H54 (cell line): ENCODE data around the gene CTNNBL1.

ENCODE experiments used
- DNase-seq: peaks from one replicate; pipeline ENCODE4 v3.0.0; 2011; ENCODE audit warnings: low spot score, mixed read lengths; ENCODE audit not compliant: insufficient read length
- FAIRE-seq: peaks from 3 replicates; lab custom pipeline; 2011; peaks lifted over from hg19 to GRCh38; lab: Jason Lieb, UNC
- POLR2A ChIP-seq: IDR thresholded peaks from 2 replicates; pipeline ENCODE4 v1.6.1; 2011; ENCODE audit warnings: low read depth, mild to moderate bottlenecking, low read length

The CTNNBL1 gene

DNA sequence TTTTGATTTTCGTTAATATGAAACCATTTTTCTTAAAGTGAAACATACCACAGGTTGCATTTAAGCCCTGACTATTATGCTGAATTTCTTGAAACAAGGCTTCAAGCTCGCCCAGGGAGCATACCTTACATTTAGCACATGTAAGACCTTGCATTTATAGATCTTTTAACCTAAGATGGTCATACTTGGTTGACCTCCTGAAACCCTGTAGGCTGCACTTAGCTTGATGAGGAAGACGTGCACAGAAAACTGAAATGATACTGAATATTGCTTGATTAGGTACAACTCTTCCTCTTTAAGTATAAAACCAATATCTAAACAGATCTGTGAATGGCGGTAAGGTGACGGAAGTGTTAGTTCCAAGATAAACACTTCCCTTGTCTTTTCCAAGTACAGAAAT lies 82.2 kb downstream of the CTNNBL1 start:
- TF ChIP-seq POLR2A: no peak
- FAIRE-seq: no peak

DNA sequence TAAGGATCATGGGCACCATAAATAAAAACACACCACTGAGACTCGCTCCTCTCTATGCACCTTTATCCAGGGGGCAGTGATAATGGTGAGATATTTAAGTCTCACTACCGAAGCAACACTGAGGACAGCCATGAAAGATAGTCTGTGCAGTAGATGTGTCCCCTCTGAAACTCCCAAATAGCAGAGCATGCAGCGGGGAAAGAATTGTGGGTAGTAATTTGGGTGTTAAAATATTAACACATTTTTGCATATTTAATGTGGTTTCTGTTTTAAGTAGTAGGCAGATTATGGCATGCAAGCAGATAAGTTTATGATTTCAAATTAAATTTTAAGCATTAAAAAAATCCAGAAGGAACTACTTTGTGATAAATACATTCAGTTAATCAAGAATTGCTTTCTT lies 82.7 kb downstream of the CTNNBL1 start:
- no peak for TF ChIP-seq POLR2A
- no peak for DNase-seq
- no peak for FAIRE-seq

More for the DNA sequence above, 82.2 kb downstream of the CTNNBL1 start:
- no peak for DNase-seq

DNA sequence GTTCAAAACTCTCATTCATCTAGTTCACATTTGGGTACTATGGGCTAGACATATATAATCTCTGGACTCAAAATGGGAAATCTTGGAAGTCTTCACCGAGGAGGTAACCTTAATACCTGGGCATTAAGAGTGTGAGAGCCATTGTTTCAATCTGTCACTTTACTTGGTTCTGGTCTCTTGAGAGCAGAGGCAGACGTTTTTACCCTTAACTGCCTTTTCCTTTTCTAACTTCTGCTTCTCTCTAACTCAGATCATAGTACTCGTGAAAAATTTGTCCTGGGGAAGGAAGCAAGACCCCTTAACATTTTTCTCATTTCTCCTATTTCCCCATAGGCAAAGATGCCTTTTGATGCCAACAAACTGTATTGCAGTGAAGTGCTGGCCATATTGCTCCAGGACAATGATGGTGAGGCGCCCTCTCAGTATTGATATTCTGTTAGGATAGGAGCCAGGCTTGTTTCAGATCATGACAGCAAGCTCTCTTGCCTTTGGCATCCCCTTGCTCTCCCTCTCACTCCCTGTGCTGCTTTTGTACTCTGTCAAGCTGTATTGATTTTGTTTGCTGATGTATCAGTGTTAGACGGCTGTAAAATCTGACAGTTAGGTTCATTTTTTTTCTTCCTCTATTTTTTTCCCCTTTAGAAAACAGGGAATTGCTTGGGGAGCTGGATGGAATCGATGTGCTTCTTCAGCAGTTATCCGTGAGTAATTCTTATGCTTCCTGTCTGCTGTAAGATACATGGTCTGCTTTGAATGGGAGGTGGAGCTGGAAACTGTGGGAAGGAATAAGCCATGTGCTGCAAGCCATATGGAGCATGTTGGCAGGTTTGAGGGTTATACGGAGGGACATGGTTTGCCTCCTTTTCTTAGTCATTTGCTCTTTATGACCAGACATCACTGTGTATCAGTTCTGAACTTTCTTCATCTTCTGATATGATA lies 83.5 kb downstream of the CTNNBL1 start:
- TF ChIP-seq POLR2A: no peak
- DNase-seq (no peak), FAIRE-seq (no peak)

DNA sequence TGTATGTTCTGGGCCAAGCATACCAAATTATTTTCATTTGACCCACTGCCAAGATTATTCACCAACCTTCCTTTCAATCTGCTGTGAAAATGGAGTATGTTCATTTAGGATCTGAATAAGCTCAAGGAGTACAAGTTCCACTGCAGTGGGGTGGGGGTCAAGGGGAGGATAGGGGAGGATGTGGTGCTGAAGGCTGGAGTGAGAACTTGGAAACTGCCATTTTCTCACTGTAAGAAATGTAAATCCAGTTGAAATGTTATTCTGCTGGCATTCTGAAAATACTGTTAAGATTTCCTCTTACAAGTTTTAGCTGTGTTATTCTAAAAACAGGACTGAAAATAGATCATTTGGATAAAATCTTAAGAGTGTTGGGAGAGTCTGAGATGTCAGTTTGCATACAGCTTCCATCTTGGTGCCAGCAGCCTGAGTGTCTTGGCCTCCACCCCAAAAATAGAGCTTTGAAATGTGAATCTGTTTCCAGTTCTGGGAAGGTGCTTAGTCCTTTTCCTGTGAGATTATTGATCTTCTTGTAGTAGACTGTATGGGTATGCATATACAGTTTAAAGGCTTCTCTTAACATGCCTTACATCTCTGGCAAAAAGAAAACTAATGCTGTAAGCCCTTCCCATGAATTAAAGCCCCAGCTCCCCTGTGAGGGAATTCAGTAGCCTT lies 84.3 kb downstream of the CTNNBL1 start:
- no peak for DNase-seq
- no peak for FAIRE-seq
- TF ChIP-seq POLR2A: no peak

DNA sequence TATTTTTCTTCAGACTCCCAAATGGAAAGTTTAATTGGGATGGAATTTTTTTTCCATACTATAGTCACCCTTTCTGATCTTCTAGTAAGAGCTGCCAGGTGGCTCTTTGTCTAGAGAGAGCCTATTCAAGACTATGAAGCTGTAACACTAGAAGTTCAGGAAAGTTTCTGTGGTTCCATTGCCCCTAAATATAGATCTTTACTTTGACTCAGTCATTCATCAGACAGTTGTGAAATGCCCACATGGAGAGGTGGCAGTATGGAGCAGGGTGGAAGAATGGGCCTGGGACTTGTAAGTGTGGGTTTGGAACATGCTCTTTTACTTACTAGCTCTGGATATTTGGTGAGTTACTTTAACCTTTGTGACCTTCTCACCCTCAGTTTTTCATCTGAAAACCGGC lies 87.8 kb downstream of the CTNNBL1 start:
- no peak for TF ChIP-seq POLR2A
- no peak for DNase-seq
- no peak for FAIRE-seq

DNA sequence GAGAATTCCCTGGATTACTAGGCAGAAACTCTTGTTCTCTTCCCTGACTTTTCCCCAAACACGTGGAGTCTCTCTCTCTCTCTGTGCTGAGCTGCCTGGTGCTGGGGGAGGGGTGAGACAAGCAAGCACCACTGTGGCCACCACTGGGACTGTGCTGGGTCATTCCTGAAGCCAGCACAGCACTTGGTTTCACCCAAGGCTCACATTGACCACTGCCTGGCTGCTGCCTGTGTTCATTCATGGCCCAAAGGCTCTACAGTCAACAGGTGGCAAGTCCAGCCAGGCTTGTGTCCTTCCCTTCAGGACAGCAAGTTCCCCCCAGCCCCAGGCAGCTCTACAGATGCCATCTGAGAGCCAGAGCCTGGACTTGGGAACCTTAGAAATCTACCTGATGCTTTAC lies 92.2 kb downstream of the CTNNBL1 start:
- TF ChIP-seq POLR2A: no peak
- no peak for FAIRE-seq

DNA sequence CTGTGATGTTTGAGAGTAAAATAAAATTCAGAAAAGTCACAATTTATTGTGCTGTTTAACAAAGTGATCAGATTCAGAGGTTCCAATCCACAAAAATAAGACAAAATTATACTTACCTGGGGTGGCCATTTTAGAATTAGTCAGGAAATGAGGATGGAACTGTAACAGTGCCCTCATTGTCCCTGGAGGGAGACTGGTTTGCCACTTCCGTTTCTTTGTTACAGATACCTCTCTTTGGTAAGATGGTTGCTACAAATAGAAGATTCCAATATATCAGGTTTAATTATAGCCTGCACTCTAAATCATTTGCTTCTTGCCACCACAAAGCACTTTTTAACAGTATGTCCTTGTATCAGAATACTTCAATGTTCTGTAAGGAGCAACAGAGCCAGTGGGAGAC lies 95.6 kb downstream of the CTNNBL1 start:
- FAIRE-seq (no peak), DNase-seq (no peak)

More for the DNA sequence above, 92.2 kb downstream of the CTNNBL1 start:
- no peak for DNase-seq

DNA sequence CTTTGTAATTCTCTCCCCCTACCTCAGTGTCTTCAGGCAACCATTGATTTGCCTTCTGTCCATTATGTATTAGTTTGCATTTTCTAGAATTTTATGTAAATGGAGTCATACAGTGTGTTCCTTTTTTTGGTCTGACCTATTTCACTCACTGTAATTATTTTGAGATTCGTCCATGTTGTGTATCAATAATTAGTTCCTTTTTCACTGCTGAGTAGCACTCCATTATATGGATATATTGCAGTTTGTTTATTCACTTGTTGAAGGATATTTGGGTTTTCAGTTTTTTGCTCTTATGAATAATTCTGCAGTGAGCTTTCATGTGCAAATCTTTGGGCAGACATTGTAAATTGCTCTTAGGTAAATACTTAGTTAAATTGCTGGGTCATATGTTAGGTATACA lies 97.1 kb downstream of the CTNNBL1 start:
- no peak for TF ChIP-seq POLR2A
- no peak for DNase-seq
- no peak for FAIRE-seq

More for the DNA sequence above, 95.6 kb downstream of the CTNNBL1 start:
- no peak for TF ChIP-seq POLR2A

DNA sequence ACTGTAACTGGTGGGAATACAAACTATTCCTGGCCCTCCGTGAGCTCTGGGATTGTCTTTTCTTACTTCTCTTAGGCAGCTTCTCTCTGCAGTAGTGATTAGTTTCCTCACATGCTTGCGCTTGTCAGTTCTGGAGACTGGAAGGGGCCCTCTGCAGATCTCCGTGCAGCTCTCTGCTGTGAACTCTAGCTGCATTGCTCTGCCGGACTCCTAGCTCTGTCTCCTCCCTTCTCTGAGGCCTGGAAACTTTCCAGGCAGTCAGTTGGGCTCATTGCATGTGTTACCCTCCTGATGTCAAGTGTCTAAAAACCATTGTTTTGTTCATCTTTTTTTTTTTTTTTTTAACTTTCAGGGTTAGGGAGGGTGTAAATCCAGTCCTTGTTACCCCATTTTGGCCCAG lies 102.3 kb downstream of the CTNNBL1 start:
- FAIRE-seq (no peak), DNase-seq (no peak)
- TF ChIP-seq POLR2A: no peak

DNA sequence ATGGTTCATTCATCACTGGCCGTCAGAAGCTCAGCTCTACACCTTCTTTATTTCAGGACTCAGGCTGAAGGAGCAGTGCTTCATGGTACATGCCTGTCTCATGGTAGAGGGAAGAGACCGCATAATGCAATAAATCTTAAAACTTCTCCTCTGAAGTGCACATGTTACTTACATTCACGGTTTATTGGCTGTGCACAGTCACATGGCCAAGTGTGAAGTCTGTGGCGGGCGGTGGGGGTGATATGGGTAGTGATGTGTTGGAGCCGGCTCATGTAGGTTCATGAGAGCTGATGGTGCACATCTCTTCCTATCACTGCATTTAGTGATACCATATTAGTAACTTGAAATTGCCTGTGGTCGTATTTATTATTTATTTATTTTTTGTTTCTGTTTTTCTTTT lies 102.9 kb downstream of the CTNNBL1 start:
- no peak for TF ChIP-seq POLR2A
- FAIRE-seq (no peak), DNase-seq (no peak)

DNA sequence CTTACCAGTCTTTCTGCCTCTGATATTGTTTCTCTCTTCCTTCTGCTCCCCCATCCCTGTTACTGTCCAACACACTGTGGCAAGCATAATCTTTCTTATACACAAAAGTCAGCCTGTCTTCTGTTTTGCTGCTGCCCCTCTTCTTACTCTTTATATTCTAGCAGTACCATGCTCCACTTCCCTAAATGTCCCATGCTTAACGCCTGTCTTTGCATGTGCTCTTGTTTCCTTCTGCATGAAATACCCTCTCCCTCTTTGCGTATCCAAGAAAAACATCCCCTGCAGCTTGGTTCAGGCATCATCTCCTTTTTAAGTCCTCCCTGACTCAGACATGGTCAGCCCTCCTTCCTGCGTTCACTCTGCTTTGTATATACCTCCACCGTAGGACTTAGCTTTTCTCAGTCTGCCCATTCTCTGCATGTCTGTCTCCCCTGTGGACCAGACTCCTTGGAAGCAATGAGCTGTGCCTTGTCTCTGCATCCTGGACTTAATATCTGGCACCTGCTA lies 103.9 kb downstream of the CTNNBL1 start:
- TF ChIP-seq POLR2A: no peak
- DNase-seq: no peak
- FAIRE-seq: no peak

DNA sequence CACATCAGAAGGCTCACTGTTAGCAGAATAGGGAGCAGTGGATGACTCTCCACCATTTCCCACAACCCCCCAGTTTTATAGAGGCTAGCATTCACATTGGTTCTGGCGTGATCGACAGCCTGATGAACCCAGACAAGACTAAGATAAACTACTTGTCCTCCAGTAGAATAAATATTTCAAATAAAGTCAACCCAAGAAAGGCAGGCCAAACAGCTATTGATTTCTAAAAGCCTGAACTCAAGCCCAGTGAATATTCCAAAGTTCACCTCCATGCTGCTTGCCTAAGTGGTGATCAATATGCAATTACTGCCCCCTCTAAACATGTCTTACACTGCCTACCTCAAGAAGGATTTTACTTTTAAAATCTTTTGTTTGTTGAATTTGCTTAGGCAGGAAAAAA lies 104.5 kb downstream of the CTNNBL1 start:
- no peak for TF ChIP-seq POLR2A
- FAIRE-seq: no peak
- DNase-seq: no peak

DNA sequence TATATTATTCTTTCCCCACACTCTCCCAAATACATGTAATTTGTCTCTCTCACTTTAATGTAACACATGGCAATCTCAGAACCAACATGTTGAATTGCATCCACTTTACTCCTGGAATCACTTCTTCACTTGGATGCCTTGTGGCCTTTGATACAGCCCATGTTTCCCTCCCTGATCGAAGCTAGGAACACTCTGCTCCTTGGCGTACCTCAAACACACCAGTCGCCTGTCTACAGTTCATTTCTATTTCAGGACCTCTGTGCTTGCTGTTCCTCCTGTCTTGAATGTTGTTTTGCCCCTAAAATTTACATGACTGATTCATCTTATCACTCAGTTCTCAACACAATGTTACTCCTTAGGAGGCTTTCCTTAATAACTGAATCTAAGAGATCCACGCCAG lies 106.8 kb downstream of the CTNNBL1 start:
- no peak for FAIRE-seq
- DNase-seq: no peak
- TF ChIP-seq POLR2A: no peak

DNA sequence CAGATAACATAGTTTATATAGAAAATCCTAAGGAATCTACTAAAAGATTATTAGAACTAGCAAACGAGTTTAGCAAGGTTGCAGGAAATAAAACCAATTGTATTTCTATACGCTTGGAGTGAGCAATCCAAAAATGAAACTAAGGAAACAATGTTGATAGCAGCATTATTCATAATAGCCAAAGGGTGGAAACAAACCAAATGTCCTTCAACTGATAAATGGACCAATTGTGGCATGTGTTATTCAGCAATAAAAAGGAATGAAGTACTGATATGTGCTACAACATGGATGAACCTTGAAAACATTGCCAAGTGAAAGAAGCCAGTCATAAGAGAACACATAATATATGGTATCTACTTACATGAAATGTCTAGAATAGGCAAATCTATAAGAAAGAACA lies 108.1 kb downstream of the CTNNBL1 start:
- no peak for DNase-seq
- TF ChIP-seq POLR2A: no peak
- no peak for FAIRE-seq
